Stimulated activated CD4-positive, alpha-beta T cell treated with anti-CD3 and anti-CD28 coated beads, Interleukin-1b, Interleukin-23, amount 100 ng/mL, for 24 hours (primary cell): ENCODE data around the gene POGK.
"Not testable (repeated sequence)": the region's sequence is repeated elsewhere in the genome, so short reads cannot be mapped to it uniquely, and the experiment has no call there.

ENCODE experiments used
- DNase-seq, 4 experiments: peaks; one replicate each; pipeline ENCODE4 v3.0.0-alpha.2; 2020; ENCODE audit warnings: low read depth in 4 of 4, low spot score in 1 of 4

POGK gene

GRCh38 chr1:166838766-166839599 lies at the start of gene POGK:
Gene POGK, plus strand, starts transcription at chr1:166839475. Its CDS starts 1,482 bp downstream, at chr1:166840957.
- peak; percentile 46 to 84 (median 73) for DNase-seq

- DNase-seq, result no peak
These were observed 42.5 kb upstream of the POGK start for GRCh38 chr1:166796620-166797236.

GRCh38 chr1:166808952-166809351 lies 30.3 kb upstream of the POGK start:
- DNase-seq, result no peak

- DNase-seq, result no peak
These were observed 27.6 kb upstream of the POGK start for GRCh38 chr1:166811691-166812090.

- DNase-seq, result no peak
These were observed 25.6 kb upstream of the POGK start for GRCh38 chr1:166813508-166814223.

- DNase-seq, result no peak
These were observed 24.7 kb upstream of the POGK start for GRCh38 chr1:166814611-166815010.

GRCh38 chr1:166819974-166820373 lies 19.3 kb upstream of the POGK start:
- DNase-seq, result no peak

- no peak for DNase-seq
These were observed 16.9 kb upstream of the POGK start for GRCh38 chr1:166822385-166822784.

GRCh38 chr1:166827426-166827825 lies 11.8 kb upstream of the POGK start:
- DNase-seq, result no peak

- DNase-seq, result not testable (repeated sequence)
These were observed 9.5 kb upstream of the POGK start for GRCh38 chr1:166829762-166830161.

- DNase-seq, result no peak
These were observed 2.5 kb upstream of the POGK start for GRCh38 chr1:166836733-166837132.

- peak in 3 of 4 experiments; percentile 31 to 49 (median 32) for DNase-seq
These were observed 479 bp downstream of the POGK start for GRCh38 chr1:166839600-166840308.

- DNase-seq, result no peak
These were observed 1.3 kb downstream of the POGK start for GRCh38 chr1:166840309-166841274.

GRCh38 chr1:166843322-166843721 lies 4.0 kb downstream of the POGK start:
- DNase-seq, result no peak

GRCh38 chr1:166843769-166844596 lies 4.7 kb downstream of the POGK start:
- DNase-seq, result no peak

GRCh38 chr1:166844791-166845190 lies 5.5 kb downstream of the POGK start:
- no peak for DNase-seq

- DNase-seq, result no peak
These were observed 8.9 kb downstream of the POGK start for GRCh38 chr1:166848193-166848592.

GRCh38 chr1:166849135-166849534 lies 9.9 kb downstream of the POGK start:
- no peak for DNase-seq

- no peak for DNase-seq
These were observed 13.6 kb downstream of the POGK start for GRCh38 chr1:166852918-166853317.
